GM19025 (cell line): ENCODE measurements around the gene NRG3.
"Not testable (repeated sequence)": the region's sequence is repeated elsewhere in the genome, so short reads cannot be mapped to it uniquely, and the experiment has no call there.

ENCODE experiments used
- ATAC-seq: cut with Tn5 transposase; IDR thresholded peaks from one replicate; pipeline ENCODE4 v1.9.1; 2021; ENCODE audit warnings: mild to moderate bottlenecking, low read depth, moderate library complexity; ENCODE audit not compliant: unreplicated experiment

NRG3 gene

GRCh38 chr10:82934947-82935346 is 1060.0 kb downstream of the NRG3 start:
- no peak for ATAC-seq

- ATAC-seq: no peak
Observed at GRCh38 chr10:82938331-82938730, 1063.3 kb downstream of the NRG3 start.

- no peak for ATAC-seq
Observed at GRCh38 chr10:82942286-82943099, 1067.5 kb downstream of the NRG3 start.

DNA sequence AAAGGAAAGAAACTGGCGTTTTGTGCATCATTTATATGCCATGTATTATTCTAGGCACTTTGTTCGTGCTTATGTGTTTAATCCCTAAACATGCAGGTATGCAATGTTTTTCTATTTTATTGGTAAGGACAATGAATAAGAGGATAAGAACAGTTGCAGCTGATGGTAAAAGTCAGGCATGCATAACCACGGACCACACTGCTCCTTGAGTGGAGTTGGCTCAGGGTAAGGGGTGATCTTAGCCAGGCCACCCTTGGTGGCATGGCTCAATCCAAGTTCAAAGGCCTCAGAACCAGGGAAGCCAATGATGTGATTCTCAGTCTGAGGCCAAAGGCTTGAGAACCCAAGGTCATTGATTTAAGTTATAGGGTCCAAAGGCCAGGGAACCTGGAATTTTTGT is 1068.1 kb downstream of the NRG3 start:
- no peak for ATAC-seq

- no peak for ATAC-seq
Observed at GRCh38 chr10:82949816-82950575, 1075.0 kb downstream of the NRG3 start.

DNA sequence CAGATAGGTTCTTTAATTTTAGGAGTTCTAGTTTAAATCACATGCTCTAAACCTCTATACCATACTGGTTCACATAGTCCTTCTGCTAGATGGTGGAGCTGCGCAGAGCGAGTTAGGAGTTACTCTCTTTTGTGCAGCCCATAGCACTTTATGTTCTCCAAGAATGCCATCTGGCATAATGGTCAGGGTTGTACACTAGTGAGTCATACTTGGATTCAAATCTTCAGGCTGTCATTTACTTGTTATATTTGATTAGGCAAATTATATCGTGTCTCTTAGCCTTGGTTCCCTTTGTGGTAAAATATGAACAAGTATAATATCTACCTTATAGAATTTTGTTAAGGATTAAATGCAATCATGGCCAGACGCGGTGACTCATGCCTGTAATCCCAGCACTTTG is 1078.3 kb downstream of the NRG3 start:
- ATAC-seq: no peak

DNA sequence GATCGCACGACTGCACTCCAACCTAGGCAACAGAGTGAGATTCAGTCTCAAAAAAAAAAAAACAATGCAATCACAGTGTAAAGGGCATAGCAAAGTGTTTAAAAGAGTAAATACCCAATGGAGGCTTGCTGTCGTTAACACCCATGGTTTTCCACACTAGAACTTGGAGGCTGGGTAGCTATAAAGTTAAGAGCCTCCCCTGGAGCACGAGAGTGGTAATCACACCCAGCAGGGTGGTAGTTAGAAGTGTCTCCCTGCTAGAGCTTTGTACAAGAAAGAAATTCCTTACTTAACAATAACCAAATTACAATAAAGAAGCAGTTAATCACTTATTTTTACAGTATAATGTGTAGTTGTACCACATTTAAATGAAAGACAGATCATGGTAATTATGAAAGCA is 1078.9 kb downstream of the NRG3 start:
- no peak for ATAC-seq

DNA sequence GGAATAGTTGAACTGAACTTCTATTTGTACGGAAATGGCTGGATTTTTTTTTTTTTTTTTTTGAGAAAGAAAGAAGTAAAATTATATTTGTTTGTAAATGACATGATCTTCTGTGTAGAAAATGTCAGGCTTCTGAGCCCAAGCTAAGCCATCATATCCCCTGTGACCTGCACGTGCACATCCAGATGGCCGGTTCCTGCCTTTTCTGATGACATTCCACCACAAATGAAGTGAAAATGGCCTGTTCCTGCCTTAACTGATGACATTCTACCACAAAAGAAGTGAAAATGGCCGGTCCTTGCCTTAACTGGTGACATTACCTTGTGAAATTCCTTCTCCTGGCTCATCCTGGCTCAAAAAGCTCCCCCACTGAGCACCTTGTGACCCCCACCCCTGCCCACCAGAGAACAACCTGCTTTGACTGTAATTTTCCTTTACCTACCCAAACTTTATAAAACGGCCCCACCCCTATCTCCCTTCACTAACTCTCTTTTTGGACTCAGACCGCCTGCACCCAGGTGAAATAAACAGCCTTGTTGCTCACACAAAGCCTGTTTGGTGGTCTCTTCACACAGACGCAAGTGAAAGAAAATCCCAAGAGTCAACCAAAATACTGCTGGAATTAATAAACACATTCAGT is 1085.5 kb downstream of the NRG3 start:
- ATAC-seq: not testable (repeated sequence)

DNA sequence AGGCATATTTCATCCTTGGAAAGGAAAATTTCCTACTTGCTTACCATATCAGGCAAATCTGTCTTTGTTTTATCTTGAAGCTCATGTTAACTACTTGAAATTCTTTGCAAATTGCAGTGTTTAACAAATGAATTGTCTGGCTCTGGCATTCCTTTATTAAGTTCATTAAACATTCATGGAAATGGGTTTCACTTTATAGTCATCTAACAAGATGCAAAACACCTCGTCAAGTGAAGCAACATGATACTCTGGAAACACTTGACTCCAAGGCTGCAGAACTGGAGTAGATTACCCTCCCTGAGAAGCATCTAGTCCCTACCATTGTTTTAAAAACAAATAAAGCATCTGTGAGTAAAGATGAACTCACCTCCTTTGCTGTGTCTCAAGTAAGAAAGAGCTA is 1086.9 kb downstream of the NRG3 start:
- no peak for ATAC-seq

- ATAC-seq: no peak
Observed at GRCh38 chr10:82966130-82966529, 1091.1 kb downstream of the NRG3 start.

DNA sequence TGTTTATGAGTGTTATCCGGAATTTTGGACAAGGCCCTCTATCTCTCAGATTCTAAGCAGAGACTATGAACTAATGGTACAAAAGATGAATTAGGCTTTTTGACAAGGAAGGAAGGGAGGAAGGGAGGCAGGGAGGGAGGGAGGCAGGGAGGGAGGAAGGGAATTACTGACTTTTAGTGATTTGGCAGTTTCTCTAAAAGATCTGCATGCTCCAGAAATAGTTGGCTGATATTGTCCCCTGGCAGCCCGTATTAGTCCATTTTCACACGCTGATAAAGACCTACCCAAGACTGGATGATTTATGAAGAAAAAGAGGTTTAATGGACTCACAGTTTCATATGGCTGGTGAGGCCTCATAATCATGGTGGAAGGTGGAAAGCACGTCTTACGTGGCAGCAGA is 1093.5 kb downstream of the NRG3 start:
- no peak for ATAC-seq

- ATAC-seq: no peak
Observed at GRCh38 chr10:82969405-82969804, 1094.4 kb downstream of the NRG3 start.

GRCh38 chr10:82980321-82980720 is 1105.3 kb downstream of the NRG3 start:
- ATAC-seq: no peak

GRCh38 chr10:82981137-82981723 is 1106.2 kb downstream of the NRG3 start:
- ATAC-seq: no peak

GRCh38 chr10:82982110-82982608 is 1107.2 kb downstream of the NRG3 start:
- ATAC-seq: no peak

DNA sequence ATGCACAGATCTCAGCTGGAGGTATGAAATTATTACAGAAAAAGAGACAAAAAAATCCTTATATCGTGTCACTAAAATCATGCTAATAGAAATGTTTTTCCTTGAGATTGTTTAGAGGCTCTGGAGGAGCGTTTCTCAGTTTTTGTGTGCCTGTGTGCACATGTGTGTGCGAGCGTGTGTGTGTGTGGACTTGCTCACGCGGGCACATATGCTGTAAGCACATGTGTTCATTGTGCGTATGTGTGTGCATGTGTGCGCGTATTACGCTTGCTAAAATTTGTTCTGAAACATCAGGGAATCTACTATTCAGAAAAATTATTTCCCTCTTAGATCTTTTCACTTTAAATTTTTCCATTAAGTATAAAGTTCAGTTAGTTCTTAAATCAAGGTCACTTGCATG is 1111.2 kb downstream of the NRG3 start:
- no peak for ATAC-seq

GRCh38 chr10:83006479-83006878 is 1131.5 kb downstream of the NRG3 start:
- not testable (repeated sequence) for ATAC-seq

DNA sequence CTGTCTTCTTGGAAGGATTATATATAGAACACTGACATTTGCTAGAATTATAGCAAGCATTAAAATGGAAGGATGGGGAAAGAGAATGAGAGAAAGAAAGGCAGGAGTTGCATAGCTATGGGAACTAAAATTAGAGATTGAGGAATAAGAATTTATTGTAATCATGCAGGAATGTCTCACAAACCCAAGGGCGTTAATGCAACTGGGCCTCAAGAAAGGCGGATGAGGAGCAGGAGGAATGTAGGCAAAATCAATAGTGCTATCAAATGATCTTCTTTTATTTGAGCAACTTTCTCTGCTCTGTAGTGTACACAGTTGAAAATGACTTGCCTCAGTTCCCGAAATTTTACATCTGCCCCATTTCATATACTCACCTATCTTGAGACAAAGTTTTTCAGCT is 1132.5 kb downstream of the NRG3 start:
- ATAC-seq: no peak

DNA sequence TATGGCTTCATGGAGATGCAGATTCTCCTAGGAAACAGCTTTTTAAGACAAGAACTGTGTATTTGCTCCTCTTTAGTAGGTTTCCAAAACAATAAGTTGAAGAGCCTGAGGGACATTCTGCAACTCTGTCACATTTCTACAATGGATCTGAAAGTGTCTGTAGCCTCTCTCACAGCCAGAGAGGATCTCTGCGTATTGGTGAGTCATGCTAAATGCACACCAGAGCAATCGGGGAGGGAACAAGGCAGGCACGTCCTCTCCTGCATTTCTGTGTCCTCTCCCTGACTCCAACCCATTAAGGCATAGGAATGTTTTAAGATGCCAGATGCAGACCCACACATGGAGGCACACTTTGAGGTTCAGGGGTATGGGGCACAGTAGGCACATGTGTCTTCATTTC is 1137.9 kb downstream of the NRG3 start:
- ATAC-seq: no peak

GRCh38 chr10:83017076-83017867 is 1142.3 kb downstream of the NRG3 start:
- ATAC-seq: no peak
